ENCODE results near the gene EID2.

The EID2 gene

GRCh38 chr19:39502640-39503417 lies 37.1 kb downstream of the EID2 start:
- peak; percentile 73 for DNase-seq (ENCODE audit: low read depth)

- no peak for DNase-seq (ENCODE audit: low read depth)
Measured at GRCh38 chr19:39501340-39501739, 38.6 kb downstream of the EID2 start.

- DNase-seq (ENCODE audit: low read depth) = no peak
Measured at GRCh38 chr19:39500543-39500942, 39.4 kb downstream of the EID2 start.

GRCh38 chr19:39499932-39500331 lies 40.0 kb downstream of the EID2 start:
- DNase-seq (ENCODE audit: low read depth) = no peak

- DNase-seq (ENCODE audit: low read depth) = no peak
Measured at GRCh38 chr19:39498798-39499642, 40.9 kb downstream of the EID2 start, which contains the start of gene DLL3. Gene DLL3, plus strand, starts transcription at chr19:39498947. Its CDS starts 28 bp downstream, at chr19:39498975.

- DNase-seq (ENCODE audit: low read depth) = no peak
Measured at GRCh38 chr19:39497996-39498797, 41.8 kb downstream of the EID2 start.

- DNase-seq (ENCODE audit: low read depth) = no peak
Measured at GRCh38 chr19:39497701-39497995, 42.3 kb downstream of the EID2 start.

- no peak for DNase-seq (ENCODE audit: low read depth)
Measured at GRCh38 chr19:39496063-39496462, 43.9 kb downstream of the EID2 start.

- no peak for DNase-seq (ENCODE audit: low read depth)
Measured at GRCh38 chr19:39494661-39495060, 45.3 kb downstream of the EID2 start.

GRCh38 chr19:39492788-39493187 lies 47.2 kb downstream of the EID2 start:
- DNase-seq (ENCODE audit: low read depth) = no peak

- no peak for DNase-seq (ENCODE audit: low read depth)
Measured at GRCh38 chr19:39492225-39492624, 47.7 kb downstream of the EID2 start.

- no peak for DNase-seq (ENCODE audit: low read depth)
Measured at GRCh38 chr19:39489756-39490155, 50.2 kb downstream of the EID2 start.
